Measurements from ENCODE around the gene IER2.

DNA sequence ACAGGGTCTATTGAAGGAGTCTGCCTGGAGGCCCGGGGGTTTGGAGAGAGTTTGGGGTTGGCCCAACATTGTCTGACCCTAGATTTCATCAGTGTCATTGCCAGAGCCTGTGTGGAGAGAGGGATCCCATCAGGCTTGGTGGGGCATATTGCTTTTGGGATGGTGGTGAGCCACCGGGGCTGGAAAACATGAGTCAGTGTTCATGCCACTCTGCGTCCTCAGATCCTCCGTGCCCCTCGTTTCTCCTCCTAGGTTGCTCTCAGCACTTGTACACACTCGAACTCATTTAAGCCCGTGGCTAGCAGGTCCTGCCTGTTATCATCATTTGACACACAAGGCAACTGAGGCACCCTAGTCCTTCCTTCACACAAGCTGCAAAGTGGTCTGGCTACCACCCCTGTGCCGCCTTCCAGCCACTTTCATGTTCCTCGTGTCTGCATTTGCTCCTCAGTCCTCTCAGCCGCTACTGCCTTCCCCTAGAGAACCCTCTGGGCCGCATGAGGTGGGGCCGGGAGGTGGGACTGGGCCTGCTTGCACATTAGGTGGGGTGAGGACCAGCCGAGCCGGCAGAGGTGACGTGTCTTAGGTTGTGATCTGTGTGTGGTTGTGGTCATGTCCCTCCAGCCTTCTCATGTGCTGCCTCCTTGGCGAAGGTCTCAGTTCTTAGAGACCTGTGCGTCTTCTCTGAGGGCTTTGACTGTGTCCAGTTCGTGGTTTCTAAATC is 28.5 kb upstream of the IER2 start:
- TF ChIP-seq, protein P1, sequence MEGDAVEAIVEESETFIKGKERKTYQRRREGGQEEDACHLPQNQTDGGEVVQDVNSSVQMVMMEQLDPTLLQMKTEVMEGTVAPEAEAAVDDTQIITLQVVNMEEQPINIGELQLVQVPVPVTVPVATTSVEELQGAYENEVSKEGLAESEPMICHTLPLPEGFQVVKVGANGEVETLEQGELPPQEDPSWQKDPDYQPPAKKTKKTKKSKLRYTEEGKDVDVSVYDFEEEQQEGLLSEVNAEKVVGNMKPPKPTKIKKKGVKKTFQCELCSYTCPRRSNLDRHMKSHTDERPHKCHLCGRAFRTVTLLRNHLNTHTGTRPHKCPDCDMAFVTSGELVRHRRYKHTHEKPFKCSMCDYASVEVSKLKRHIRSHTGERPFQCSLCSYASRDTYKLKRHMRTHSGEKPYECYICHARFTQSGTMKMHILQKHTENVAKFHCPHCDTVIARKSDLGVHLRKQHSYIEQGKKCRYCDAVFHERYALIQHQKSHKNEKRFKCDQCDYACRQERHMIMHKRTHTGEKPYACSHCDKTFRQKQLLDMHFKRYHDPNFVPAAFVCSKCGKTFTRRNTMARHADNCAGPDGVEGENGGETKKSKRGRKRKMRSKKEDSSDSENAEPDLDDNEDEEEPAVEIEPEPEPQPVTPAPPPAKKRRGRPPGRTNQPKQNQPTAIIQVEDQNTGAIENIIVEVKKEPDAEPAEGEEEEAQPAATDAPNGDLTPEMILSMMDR (IDR thresholded peaks at IDR 0.05), result no peak
- no peak for TF ChIP-seq EZH2 (IDR thresholded peaks at IDR 0.05)
